GM19395 (cell line): ENCODE data around the gene ORC1.

Source experiments
- ATAC-seq: cut with Tn5 transposase; IDR thresholded peaks from one replicate; pipeline ENCODE4 v1.9.1; 2021; ENCODE audit warnings: mild to moderate bottlenecking, moderate library complexity; ENCODE audit not compliant: unreplicated experiment

Gene ORC1

DNA sequence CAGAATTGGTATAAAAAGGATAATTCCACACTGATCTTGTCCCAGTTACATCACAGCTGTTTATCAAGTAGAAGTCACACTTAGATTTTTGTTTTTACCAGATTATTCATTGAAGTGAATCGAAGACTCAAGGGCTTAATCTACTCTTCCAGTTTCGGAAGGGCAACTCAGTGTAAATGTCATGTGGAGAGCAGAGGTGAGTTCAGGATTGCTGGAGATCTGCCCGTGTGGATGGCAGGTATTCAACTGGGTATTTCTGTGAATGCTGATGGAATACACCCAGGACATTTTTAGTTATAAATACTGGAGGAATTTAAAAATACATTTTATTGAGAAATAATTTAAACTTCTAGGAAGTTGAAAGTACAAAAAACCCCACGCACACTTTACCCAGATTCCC, 57.6 kb downstream of the ORC1 start:
- no peak for ATAC-seq

- no peak for ATAC-seq
Observed at GRCh38 chr1:52345252-52345651, 59.0 kb downstream of the ORC1 start.

DNA sequence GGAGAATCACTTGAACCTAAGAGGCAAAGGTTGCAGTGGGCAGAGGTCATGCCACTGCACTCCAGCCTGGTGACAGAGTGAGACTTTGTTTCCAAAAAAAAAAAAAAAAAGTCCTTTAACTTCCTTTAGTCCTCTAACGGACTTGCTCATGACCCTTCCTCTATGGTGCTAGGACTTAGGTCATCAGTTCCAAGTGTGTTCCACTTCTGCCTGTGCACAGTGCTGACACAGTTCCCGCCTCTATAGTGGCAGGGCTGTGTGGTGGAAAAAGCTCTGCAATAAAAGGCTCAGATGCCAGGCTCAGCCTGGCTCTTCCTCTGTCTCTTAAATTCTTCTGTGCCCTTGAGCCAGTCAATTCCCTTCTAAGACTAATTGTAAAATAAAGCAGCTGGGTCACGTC, 60.2 kb downstream of the ORC1 start:
- ATAC-seq, result no peak

DNA sequence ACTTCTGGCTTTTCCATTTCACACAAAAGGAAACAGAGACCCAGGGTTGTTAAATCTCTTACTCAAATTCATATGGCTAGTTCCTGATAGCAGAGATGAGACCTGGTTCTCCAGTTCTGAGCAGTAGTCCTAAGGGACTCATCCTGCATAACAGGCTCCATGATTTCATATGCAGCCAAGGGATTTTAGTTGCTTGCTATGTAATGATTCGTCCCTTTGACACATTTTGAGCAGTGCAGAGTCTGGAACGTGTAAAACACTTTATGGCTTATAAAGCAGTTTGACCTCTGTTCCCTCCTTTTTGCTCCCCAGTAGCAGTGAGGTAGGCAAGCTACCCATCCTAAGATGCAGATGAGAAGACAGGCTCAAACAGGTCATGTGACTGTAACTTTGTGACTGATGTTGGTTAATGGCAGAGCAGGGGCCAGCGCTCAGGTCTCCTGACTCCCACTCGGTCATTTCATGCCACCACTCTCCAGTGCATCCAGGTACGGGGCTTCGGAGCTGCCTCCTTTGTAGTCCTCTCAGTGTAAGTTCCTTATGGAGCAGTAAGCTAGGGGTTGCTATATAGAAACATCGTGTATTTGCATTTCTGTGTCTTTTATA, 62.5 kb downstream of the ORC1 start:
- ATAC-seq, result no peak

DNA sequence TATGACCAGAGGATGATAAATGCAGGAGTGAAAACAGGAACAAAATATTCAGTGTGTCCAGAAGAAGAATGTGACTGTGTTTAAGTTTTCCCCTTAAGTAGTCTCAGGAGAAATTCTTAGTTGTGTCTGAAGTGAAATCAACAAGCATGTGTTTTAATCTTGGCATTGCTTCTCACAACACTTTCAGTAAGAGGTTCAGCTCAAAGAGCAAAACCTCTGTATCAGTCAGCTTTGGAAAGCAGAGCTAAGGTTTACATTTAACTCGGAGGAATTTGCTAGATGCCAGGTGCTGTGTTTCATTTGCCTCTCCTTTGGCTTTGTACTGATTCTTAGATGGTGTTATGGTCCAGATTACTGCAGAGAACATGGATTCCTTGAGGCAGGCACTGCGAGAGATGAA, 66.8 kb downstream of the ORC1 start:
- ATAC-seq, result no peak

DNA sequence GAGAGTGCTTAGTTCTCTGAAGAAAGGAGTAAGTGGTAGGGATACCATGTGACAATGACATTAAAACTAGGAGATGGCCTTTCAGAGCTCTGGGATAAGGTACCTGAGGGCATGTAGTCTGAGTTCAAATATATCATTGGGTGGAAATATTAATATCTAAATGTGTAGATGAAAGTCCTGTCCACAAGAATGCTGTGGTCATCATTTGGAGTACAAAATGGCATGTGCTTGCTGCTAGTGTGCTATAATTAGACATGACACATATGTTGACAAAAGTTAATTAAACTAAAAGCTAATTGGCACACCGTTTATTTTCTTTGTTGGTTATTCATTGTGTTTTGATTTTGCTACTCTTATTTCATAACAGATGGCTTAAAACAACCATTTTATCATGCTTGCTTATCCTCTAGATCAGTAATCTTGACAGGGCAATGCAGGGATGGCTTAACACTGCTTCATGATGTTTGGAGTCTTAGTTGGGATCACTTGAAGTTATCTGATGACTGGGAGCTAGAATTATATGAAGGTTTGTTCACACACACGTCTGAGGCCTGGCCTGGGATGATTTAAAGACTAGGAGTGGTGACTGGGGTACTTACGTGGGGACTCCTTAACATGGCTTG, 69.2 kb downstream of the ORC1 start:
- ATAC-seq, result no peak

GRCh38 chr1:52332411-52332810, 71.8 kb downstream of the ORC1 start:
- no peak for ATAC-seq

- no peak for ATAC-seq
Observed at GRCh38 chr1:52328615-52329014, 75.6 kb downstream of the ORC1 start.

DNA sequence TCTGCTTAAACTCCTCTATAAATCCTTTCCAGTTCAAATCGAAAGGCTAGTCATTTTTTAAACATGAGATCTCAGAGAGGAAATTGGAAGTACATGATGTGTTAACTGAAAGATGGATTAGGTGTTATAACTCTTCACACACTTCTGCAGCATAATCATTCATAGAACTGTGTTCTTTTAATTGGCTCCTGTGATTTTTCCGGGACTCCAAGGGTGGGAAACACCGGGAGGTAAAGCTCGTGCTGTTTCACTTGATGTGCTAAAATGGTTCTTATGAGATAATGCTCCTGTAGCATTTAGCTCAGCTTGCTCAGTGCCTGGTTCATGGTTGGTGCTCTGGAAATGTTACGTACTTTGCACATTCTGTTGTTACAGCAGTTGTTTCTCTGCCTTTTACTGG, 78.4 kb downstream of the ORC1 start:
- ATAC-seq, result no peak

DNA sequence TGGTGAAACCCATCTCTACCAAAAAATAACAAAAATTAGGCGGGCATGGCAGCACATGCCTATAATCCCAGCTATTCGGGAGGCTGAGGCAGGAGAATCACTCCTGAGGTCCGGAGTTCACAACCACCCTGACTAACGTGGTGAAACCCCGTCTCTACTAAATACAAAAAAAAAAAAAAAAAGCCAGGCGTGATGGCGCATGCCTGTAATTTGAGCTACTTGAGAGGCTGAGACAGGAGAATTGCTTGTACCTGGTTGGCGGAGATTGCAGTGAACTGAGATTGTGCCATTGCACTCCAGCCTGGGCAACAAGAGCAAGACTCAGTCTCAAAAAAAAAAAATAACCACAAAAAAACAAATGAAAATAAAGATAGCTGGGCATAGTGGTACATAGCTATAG, 80.5 kb downstream of the ORC1 start:
- ATAC-seq, result no peak
